GM12801 (cell line): ENCODE measurements around the gene STK24.

ENCODE experiments used
- TF ChIP-seq, protein P1 (sequence below): IDR thresholded peaks from one replicate; pipeline ENCODE4 v1.5.1; 2011; ENCODE audit warnings: control low read depth; ENCODE audit not compliant: insufficient read length; ENCODE audit errors: extremely low read depth

Gene STK24

DNA sequence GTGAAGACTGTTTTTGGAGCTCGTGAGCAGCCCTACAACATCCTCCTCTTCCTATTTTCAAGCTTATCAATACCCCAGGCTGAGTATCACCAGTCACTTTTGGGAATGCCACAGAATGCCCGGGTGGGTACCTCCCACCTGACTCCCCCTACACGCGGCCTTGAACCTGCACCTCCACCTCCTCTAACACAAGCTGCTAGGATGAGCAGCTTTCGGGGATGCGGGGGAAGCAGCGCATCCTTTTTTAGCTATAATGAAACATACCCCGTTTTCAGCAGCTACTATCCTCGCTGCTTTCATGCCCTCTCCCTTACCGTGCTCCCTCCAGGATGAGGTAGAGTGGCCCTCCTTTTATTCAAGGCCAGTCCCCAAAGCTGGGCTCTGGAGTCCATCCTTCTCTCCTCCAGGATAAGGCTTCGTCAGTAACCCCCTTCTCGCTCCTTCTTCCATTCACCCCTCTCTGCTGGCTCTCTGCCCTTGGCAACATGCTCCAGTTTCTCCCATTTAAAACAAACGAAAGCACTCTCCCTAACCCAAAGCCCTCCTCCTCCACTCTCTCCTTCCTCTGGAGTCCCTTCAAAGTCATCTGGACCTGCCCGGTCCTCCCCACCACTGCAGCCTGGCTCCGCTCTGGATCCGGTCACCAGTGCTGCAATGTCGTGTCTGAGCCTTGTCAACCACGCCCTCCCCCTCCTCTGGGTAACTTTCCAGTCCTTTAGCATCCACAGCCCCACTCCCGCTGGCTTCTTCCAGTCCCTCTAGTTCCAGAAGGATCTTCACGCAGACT lies 55.3 kb downstream of the STK24 start:
- TF ChIP-seq, protein P1, sequence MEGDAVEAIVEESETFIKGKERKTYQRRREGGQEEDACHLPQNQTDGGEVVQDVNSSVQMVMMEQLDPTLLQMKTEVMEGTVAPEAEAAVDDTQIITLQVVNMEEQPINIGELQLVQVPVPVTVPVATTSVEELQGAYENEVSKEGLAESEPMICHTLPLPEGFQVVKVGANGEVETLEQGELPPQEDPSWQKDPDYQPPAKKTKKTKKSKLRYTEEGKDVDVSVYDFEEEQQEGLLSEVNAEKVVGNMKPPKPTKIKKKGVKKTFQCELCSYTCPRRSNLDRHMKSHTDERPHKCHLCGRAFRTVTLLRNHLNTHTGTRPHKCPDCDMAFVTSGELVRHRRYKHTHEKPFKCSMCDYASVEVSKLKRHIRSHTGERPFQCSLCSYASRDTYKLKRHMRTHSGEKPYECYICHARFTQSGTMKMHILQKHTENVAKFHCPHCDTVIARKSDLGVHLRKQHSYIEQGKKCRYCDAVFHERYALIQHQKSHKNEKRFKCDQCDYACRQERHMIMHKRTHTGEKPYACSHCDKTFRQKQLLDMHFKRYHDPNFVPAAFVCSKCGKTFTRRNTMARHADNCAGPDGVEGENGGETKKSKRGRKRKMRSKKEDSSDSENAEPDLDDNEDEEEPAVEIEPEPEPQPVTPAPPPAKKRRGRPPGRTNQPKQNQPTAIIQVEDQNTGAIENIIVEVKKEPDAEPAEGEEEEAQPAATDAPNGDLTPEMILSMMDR = no peak

DNA sequence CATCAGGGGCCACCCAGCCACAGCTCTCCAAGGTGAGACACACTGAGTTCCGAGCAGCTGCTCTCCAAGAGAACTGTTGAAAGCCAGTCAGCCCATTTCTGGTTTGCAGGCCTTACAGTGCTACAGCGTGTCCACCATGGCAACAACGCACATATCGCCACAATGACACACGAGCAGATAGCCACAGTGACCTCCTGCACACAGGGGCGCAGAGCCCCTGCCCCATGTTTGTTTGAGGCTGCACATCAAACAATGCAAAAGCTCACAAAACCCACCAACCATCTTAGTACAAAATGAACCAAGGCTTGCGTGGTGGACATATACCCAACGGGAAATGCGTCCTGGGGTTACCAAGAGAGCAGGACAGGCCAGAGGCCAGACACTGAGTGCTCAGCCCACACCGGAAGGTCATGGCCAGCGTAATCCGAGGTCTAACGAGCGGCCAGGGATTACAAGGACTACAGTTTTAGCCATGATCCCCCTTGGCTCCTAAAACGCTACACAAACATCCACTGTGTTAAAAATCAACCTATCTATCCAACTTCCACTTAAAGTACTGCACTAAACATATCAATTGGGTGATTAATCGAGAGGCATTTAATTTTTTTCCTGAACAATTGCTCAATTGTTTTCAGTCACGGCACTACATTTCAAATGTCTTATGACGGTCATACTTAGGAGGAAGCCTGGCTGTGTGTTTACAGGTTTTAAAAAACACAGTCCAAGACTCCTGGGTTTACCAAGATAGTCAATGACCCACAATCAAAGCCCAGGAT lies 56.0 kb downstream of the STK24 start:
- TF ChIP-seq, protein P1 = no peak

DNA sequence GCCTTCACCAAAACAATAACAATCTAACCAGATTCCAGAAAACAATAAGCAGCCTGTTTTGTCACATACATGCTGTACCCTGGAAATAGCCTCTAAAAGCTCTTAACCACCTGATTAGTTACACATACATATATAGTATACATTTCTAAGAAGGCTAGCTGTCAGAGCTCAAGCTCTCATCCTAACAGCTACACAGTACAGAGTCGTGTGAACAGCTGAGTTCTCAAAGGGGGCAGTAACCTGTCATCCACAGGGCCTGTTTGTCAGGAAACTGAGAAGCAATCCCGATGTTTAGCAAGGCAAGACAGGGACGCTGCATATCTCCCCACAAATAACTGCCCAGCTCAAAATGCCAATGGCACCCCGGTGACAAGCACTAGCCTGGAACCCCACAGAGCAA lies 56.9 kb downstream of the STK24 start:
- TF ChIP-seq, protein P1 = no peak

DNA sequence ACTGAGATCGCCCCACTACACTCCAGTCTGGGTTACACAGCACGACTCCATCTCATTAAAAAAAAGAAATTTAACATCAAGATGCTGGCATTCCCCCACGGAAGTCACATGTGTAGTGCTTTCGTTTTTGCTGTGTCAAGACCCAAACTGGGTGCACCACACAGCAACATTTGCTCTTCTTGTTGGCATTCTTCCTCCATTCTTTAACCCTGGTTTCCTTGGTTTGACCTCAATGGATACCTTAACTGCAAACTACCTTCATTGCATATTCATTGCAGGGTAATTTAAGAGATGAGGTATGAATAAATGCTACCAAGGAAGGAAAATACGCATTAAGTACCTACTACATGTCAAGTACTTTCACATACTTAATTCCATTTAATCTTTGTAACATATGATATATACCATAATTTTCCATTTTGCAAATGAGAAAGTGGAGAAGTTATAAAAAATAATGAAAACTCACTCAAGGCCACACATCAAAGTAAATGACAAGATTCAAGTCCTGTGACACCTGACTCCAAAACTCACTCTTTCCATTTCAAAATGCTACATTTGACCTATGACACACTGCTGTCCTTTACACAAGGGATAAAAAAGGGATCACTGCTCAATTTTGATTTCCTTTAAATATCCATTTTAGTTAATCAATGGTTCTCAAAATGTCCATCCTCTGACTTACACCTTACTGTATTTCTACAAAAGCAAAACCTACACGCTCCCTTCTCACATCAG lies 59.2 kb downstream of the STK24 start:
- TF ChIP-seq, protein P1 = no peak

DNA sequence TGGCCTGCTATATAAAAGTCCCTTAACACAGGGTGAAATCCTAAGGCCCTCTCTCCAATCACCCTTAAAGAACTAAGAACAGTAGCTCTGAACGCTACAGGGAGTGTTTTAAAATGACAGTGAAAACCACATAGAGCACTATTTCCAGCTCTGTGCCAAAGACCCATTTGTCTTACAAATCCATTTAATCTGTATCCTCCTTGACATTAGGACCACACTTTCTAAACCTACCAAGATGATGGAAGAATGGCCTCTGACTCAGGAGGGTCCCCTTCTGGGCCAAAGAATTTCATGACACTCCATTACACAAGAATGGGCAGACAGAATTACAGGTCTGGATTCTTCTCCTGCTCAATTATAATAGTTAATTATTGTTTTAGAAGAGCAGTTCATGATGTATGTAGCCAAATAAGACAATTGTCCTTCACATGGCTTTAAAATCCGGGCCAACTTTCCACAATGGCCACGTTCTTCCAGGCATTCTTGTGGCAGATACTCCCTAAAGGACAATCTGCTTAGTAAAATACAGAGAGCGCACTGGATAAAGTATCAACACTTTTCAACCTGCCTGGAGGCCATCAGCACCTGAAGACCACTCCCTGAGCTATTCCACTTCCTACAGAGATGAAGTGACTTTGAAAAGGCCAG lies 61.0 kb downstream of the STK24 start:
- TF ChIP-seq, protein P1 = no peak

DNA sequence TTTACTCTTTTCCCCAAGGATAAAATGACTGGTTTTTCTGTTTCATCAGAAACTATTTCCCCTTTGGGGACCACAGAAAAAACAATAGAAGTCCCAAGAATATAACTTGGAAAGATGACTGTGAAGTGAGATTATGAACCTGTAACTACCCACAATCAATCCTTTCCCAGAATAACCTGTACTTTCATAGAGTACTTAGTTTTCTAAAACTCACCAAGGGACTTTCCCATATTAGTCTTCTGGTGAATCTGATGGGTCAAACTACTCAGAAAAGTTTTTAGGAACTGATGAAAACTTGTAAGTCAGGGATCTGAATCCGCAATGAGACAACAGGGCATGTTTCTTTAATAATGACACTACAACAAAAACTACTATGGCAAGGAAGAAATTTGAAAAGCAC lies 62.6 kb downstream of the STK24 start:
- TF ChIP-seq, protein P1 = no peak

DNA sequence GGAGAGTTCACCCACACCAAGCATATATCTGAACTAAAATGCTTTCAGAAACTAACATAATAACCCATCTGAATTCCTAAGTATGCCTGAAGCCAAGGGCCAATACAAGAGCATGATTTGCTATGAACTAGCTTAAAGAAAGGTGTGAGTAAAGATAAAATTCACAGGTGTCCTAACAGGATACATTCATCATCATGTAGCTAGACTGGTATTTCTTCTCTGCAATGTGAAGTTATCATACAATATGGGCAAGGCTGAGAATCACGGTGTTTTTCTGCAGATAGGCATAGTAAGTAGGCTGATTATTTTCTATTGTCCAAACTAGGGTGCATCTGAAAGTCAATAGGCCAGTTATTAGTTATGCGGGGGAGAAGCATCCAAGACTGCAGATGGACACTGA lies 63.1 kb downstream of the STK24 start:
- TF ChIP-seq, protein P1 = no peak
